NB4 (cell line): ENCODE results near the gene MAPK1.

Source experiments
- CTCF ChIP-seq: IDR thresholded peaks from one replicate; pipeline ENCODE4 v1.5.1; 2012; ENCODE audit warnings: low read depth, low read length
- POLR2A ChIP-seq: IDR thresholded peaks from 2 replicates; pipeline ENCODE4 v1.6.1; 2011; ENCODE audit warnings: mild to moderate bottlenecking; ENCODE audit not compliant: insufficient read length; ENCODE audit errors: extremely low read depth

- TF ChIP-seq POLR2A (no peak), CTCF (no peak)
Measured at GRCh38 chr22:21816472-21816786, 51.0 kb downstream of the MAPK1 start.
